Daoy (cell line): ENCODE data around the gene RIMBP2. TPM values are rescaled to one million over a fixed set of nuclear protein-coding genes. Genes with fewer than 3 reads are reported as not detected.
A peak's percentile ranks its signal among the peaks of the same experiment; 100 is the strongest.

Experiments used
- DNase-seq: peaks from one replicate; pipeline ENCODE4 v3.0.0-alpha.2; 2015; ENCODE audit warnings: low read depth
- total RNA-seq: library from RNA; depleted of rRNA; stranded (reverse); fragments of >200 nt; shearing (Covaris generic); gene quantifications from 2 replicates; pipeline ENCODE4 v1.2.3, GENCODE V29; 2014

The RIMBP2 gene
- total RNA-seq, 1 experiment from 2014 or later: 1.4 TPM

GRCh38 chr12:130508318-130508717, 207.8 kb downstream of the RIMBP2 start:
- DNase-seq: no peak

GRCh38 chr12:130506844-130507243, 209.3 kb downstream of the RIMBP2 start:
- peak; percentile 23 for DNase-seq

GRCh38 chr12:130504840-130505175, 211.3 kb downstream of the RIMBP2 start:
- DNase-seq: no peak

GRCh38 chr12:130504110-130504839, 211.8 kb downstream of the RIMBP2 start:
- no peak for DNase-seq

GRCh38 chr12:130501821-130502220, 214.3 kb downstream of the RIMBP2 start:
- no peak for DNase-seq

GRCh38 chr12:130500835-130501330, 215.2 kb downstream of the RIMBP2 start:
- DNase-seq: no peak

- no peak for DNase-seq
These were observed 216.6 kb downstream of the RIMBP2 start for GRCh38 chr12:130499474-130499873.

GRCh38 chr12:130498589-130499385, 217.3 kb downstream of the RIMBP2 start:
- DNase-seq: no peak

GRCh38 chr12:130497991-130498390, 218.1 kb downstream of the RIMBP2 start:
- DNase-seq: peak; percentile 57

- no peak for DNase-seq
These were observed 218.8 kb downstream of the RIMBP2 start for GRCh38 chr12:130497321-130497720.

- DNase-seq: no peak
These were observed 219.5 kb downstream of the RIMBP2 start for GRCh38 chr12:130496516-130497120.

GRCh38 chr12:130495156-130495555, 220.9 kb downstream of the RIMBP2 start:
- no peak for DNase-seq

GRCh38 chr12:130494736-130495135, 221.4 kb downstream of the RIMBP2 start:
- no peak for DNase-seq

GRCh38 chr12:130493951-130494350, 222.1 kb downstream of the RIMBP2 start:
- no peak for DNase-seq

- DNase-seq: no peak
These were observed 224.4 kb downstream of the RIMBP2 start for GRCh38 chr12:130491421-130492357.

GRCh38 chr12:130490674-130491073, 225.4 kb downstream of the RIMBP2 start:
- DNase-seq: no peak

GRCh38 chr12:130489293-130489692, 226.8 kb downstream of the RIMBP2 start:
- DNase-seq: no peak

- DNase-seq: no peak
These were observed 227.8 kb downstream of the RIMBP2 start for GRCh38 chr12:130488358-130488710.

GRCh38 chr12:130487636-130488357, 228.3 kb downstream of the RIMBP2 start:
- no peak for DNase-seq

GRCh38 chr12:130486891-130487416, 229.1 kb downstream of the RIMBP2 start:
- DNase-seq: no peak

- no peak for DNase-seq
These were observed 230.0 kb downstream of the RIMBP2 start for GRCh38 chr12:130486146-130486435.
